ENCODE measurements around the gene CNKSR2.

CNKSR2 gene

DNA sequence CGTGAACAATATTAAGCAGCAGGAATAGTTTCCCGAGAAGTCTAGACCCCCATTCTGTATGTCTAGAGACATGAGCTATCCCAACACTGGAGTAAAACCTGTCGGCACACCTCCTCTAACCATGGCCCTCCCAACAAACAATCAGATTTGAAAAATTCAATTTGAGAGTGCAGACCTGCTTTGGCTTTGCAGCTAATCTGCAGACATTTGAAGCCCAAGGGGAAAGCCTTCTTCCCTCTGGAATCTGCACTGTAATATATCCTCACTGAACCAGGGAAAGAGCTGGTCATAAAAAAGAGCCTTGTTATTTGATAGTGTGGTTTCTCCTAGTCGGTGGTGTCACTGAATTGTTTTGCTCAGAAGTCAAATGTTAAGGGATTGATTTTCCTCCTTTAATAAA, 328.5 kb downstream of the CNKSR2 start:
- H3K4me3 ChIP-seq (ENCODE audit: low read depth, low read length), result no peak overlapping the region
- no peak for TF ChIP-seq CTCF (IDR thresholded peaks at IDR 0.05; ENCODE audit: borderline replicate concordance, insufficient read depth, low read depth, low read length)
